Fibroblast of villous mesenchyme (primary cell): ENCODE results near the gene TBC1D8B. TPM values are rescaled to one million over a fixed set of nuclear protein-coding genes. Genes with fewer than 3 reads are reported as not detected.

Source experiments
- DNase-seq: peaks from one replicate; pipeline ENCODE4 v3.0.0-alpha.2; 2010; ENCODE audit warnings: low read depth
- H3K4me3 ChIP-seq: 2 replicates; pipeline ENCODE4 v1.5.1; 2011; ENCODE audit warnings: low read depth, mild to moderate bottlenecking, low read length
- total RNA-seq: library from RNA; depleted of rRNA; stranded (reverse); fragments of >200 nt; gene quantifications from 2 replicates; pipeline ENCODE4 v1.2.3, GENCODE V29; 2012
- TF ChIP-seq, protein P1 (sequence below): IDR thresholded peaks from 2 replicates; pipeline ENCODE4 v1.5.1; 2012; ENCODE audit warnings: low read depth, mild to moderate bottlenecking, low read length; ENCODE audit not compliant: insufficient read depth

The TBC1D8B gene
- total RNA-seq, 1 donor: 13.8 TPM

DNA sequence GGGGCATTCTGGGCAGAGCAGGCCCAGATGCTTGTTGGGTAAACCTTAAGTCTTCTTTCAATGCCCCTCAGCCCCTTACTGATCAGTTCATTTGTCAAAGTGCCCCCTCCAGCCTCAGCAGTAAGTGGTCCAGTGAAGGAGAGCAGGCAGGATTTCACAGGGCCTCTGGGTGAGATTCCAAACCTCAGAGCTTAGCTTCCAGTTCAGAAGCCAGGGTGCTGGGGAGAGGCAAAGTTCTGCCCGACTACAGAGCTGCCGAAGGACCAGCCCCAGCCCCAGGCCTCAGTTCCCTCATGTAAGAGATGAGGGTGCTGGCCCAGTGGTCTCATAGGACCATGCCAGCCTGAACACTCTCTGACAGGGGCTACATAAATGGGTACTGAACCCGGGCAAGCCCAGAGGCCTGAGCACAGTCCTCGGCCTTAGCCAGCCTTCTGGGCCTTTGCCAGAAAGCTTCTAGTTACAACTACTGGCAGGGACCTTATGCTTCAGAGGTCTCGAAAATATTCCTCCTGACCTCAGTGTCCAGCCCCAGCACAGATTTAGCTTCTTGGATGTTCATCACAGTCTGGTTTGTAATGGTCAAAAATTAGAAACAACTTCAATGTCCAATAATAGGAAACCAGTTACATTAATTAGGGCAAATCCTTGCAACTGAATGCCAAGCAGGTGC is 101.5 kb downstream of the TBC1D8B start:
- no peak for DNase-seq
- H3K4me3 ChIP-seq: no peak overlapping the region
- TF ChIP-seq, protein P1, sequence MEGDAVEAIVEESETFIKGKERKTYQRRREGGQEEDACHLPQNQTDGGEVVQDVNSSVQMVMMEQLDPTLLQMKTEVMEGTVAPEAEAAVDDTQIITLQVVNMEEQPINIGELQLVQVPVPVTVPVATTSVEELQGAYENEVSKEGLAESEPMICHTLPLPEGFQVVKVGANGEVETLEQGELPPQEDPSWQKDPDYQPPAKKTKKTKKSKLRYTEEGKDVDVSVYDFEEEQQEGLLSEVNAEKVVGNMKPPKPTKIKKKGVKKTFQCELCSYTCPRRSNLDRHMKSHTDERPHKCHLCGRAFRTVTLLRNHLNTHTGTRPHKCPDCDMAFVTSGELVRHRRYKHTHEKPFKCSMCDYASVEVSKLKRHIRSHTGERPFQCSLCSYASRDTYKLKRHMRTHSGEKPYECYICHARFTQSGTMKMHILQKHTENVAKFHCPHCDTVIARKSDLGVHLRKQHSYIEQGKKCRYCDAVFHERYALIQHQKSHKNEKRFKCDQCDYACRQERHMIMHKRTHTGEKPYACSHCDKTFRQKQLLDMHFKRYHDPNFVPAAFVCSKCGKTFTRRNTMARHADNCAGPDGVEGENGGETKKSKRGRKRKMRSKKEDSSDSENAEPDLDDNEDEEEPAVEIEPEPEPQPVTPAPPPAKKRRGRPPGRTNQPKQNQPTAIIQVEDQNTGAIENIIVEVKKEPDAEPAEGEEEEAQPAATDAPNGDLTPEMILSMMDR: no peak

- TF ChIP-seq, protein P1: no peak
- no peak for DNase-seq
- H3K4me3 ChIP-seq: no peak overlapping the region
These were observed 102.7 kb downstream of the TBC1D8B start for GRCh38 chrX:106905064-106905708.

DNA sequence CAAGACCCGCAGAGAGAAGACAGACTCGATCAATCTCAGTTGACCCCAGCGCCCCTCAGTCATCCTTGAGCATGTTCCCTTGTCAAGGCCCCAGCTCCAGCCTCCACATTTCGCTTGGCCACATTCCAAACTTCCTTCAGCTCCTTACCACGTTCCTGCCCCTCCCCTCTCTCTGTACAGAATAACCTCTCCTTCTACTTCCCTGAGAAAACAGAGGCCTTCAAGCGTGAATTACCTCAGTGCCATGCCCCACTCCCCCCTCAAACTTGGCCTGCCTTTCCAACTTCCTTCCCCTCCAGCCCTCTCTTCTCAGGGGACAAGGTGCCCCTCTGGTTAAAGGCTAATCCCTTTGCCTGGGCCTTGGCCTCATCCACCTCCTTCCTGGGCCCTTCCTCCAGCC is 103.9 kb downstream of the TBC1D8B start:
- no peak overlapping the region for H3K4me3 ChIP-seq
- TF ChIP-seq, protein P1: no peak

GRCh38 chrX:106912864-106913263 is 110.4 kb downstream of the TBC1D8B start:
- peak; percentile 29 for DNase-seq
- TF ChIP-seq, protein P1: no peak
- H3K4me3 ChIP-seq: no peak overlapping the region

More for the DNA sequence above, 103.9 kb downstream of the TBC1D8B start:
- no peak for DNase-seq

DNA sequence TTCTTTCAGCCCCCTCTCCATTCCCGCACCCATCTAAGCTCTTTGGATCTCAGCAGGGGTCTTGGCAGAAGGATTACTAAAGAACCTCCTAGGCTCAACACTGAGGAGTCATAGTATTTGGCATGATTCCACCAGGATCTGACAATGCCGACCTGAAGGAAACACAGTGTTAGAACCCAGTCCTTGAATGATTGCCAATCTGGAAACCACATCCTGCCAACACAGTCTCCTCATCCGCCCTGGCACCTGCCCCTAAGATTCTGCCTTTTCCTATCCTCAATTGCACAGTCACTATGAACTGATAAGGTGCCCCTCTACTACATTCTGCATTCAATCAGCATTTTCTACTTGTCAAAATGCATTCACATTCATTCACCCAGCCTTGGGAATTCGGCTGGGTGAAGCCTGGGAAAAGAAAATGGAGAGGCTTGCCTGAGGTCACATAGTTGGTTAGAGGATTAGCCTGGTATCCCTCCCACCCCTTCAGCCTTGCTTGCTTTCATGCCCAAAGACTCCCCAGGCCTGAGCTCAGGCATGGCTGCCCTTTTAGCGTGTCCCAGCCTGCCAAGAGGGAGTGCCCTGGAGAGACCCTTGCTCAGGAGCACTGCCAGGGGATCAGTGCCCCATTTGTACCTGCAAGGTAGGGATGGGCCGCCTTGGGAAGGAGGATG is 115.5 kb downstream of the TBC1D8B start:
- H3K4me3 ChIP-seq: no peak overlapping the region
- TF ChIP-seq, protein P1: no peak
- DNase-seq: peak; percentile 35

- TF ChIP-seq, protein P1: no peak
- no peak for DNase-seq
- no peak within 1 kb of the TSS for H3K4me3 ChIP-seq
These were observed 117.5 kb downstream of the TBC1D8B start, which contains the start of gene CLDN2 for GRCh38 chrX:106919932-106920452. Gene CLDN2, plus strand, starts transcription at chrX:106920402. Its CDS starts 7,827 bp downstream, at chrX:106928229.
